ENCODE measurements around the gene SDK1. TPM values are rescaled to one million over a fixed set of nuclear protein-coding genes. Genes with fewer than 3 reads are reported as not detected.
A peak's percentile ranks its signal among the peaks of the same experiment; 100 is the strongest.

The SDK1 gene
- total RNA-seq, 1 donor: 0.27 TPM

DNA sequence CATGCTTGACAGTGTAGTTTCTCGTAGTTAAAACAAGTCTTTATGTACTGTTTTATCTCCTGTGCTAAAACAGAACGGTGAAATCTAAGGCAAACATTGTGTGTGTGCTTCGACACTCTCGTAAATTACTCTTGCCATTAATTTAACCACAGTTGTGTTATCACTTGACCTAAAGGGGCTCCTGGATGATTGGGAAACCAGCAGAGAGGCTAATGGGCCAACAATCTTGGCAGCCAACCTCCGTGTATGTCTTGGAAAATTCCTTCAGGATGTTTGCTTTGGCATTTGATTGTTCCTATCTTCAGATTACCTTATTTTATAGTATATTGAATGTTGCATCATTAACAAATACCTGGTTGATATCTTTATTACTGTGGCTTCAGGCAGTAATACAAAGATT lies 409.5 kb downstream of the SDK1 start:
- no peak for DNase-seq (ENCODE audit: low read depth)
- H3K4me3 ChIP-seq (ENCODE audit: low read depth, low read length): no peak overlapping the region
- TF ChIP-seq, protein P1, sequence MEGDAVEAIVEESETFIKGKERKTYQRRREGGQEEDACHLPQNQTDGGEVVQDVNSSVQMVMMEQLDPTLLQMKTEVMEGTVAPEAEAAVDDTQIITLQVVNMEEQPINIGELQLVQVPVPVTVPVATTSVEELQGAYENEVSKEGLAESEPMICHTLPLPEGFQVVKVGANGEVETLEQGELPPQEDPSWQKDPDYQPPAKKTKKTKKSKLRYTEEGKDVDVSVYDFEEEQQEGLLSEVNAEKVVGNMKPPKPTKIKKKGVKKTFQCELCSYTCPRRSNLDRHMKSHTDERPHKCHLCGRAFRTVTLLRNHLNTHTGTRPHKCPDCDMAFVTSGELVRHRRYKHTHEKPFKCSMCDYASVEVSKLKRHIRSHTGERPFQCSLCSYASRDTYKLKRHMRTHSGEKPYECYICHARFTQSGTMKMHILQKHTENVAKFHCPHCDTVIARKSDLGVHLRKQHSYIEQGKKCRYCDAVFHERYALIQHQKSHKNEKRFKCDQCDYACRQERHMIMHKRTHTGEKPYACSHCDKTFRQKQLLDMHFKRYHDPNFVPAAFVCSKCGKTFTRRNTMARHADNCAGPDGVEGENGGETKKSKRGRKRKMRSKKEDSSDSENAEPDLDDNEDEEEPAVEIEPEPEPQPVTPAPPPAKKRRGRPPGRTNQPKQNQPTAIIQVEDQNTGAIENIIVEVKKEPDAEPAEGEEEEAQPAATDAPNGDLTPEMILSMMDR (IDR thresholded peaks at IDR 0.05; ENCODE audit: insufficient read depth, low read length): no peak

DNA sequence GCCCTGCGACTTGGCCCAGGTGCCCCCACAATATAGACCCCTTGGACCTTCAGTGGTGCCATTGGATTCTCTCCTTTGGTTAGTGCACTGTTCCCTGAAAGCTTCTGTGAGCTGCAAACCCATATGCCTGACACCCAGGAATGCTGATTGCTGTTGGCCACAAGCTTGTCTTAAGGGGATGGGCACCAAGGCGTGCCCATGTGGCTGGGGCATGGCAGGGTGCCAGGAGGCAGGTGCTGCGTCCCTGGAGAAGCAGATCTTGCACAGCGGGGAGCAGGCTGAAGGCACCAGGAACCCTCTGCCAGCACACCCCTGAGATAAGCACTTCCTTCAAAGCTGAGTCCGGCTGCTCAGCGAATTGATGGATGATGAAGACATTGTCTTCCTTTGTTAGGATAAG lies 411.8 kb downstream of the SDK1 start:
- TF ChIP-seq, protein P1 (IDR thresholded peaks at IDR 0.05; ENCODE audit: insufficient read depth, low read length): no peak
- no peak for DNase-seq (ENCODE audit: low read depth)
- H3K4me3 ChIP-seq (ENCODE audit: low read depth, low read length): no peak overlapping the region

DNA sequence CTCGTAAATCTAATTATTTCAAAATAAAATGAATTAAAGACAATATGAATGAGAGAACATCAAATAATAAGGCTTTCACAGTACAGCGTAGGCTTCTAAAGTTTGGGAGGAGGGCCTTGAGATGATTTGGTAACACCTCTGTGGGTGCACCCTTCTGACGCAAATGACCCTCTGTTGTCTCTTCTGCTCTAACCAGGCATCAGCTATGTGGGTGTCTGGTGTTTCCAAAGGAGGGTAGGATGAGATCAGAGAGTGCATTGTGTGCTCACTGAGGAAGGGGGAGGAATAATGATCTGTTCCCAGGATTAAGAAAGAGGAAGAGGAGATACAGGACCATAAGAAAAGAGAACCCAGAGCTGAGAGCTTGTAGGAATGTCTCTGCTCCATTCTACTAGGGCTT lies 420.4 kb downstream of the SDK1 start:
- TF ChIP-seq, protein P1 (IDR thresholded peaks at IDR 0.05; ENCODE audit: insufficient read depth, low read length): no peak
- no peak overlapping the region for H3K4me3 ChIP-seq (ENCODE audit: low read depth, low read length)
- DNase-seq (ENCODE audit: low read depth): no peak

GRCh38 chr7:3722396-3722922 lies 421.4 kb downstream of the SDK1 start:
- TF ChIP-seq, protein P1 (IDR thresholded peaks at IDR 0.05; ENCODE audit: insufficient read depth, low read length): no peak
- H3K4me3 ChIP-seq (ENCODE audit: low read depth, low read length): no peak overlapping the region
- no peak for DNase-seq (ENCODE audit: low read depth)

- TF ChIP-seq, protein P1 (IDR thresholded peaks at IDR 0.05; ENCODE audit: insufficient read depth, low read length): no peak
- no peak for DNase-seq (ENCODE audit: low read depth)
- H3K4me3 ChIP-seq (ENCODE audit: low read depth, low read length): no peak overlapping the region
Measured at GRCh38 chr7:3725155-3726059, 424.4 kb downstream of the SDK1 start.

GRCh38 chr7:3730276-3730675 lies 429.2 kb downstream of the SDK1 start:
- peak; percentile 4 for DNase-seq (ENCODE audit: low read depth)
- TF ChIP-seq, protein P1 (IDR thresholded peaks at IDR 0.05; ENCODE audit: insufficient read depth, low read length): no peak
- no peak overlapping the region for H3K4me3 ChIP-seq (ENCODE audit: low read depth, low read length)

Data from fibroblast of the aortic adventitia (primary cell).